ENCODE results near the gene AASDH. TPM values are rescaled to one million over a fixed set of nuclear protein-coding genes. Genes with fewer than 3 reads are reported as not detected.

AASDH gene
- total RNA-seq, 1 donor from 2014 or later, result 8.6 TPM

GRCh38 chr4:56330691-56331090 is 56.6 kb downstream of the AASDH start:
- no peaks in the 10 kb centered on the region for H3K27me3 Mint-ChIP-seq (ENCODE audit: unreplicated experiment)
- H3K9me3 Mint-ChIP-seq (ENCODE audit: unreplicated experiment), result no peaks in the 10 kb centered on the region
- H3K4me3 Mint-ChIP-seq (ENCODE audit: unreplicated experiment), result no peak overlapping the region
- H3K4me1 Mint-ChIP-seq (ENCODE audit: unreplicated experiment), result peaks cover 7% of the 10 kb centered on the region
- no peak for TF ChIP-seq CTCF (IDR thresholded peaks at IDR 0.05)
- H3K36me3 Mint-ChIP-seq (ENCODE audit: unreplicated experiment), result peaks cover 8% of the 10 kb centered on the region
- DNase-seq (ENCODE audit: extremely low spot score, unreplicated experiment), result no peak
- no peak overlapping the region for H3K27ac Mint-ChIP-seq (ENCODE audit: unreplicated experiment)

- peaks cover 12% of the 10 kb centered on the region for H3K36me3 Mint-ChIP-seq (ENCODE audit: unreplicated experiment)
- peaks cover 7% of the 10 kb centered on the region for H3K4me1 Mint-ChIP-seq (ENCODE audit: unreplicated experiment)
- H3K27me3 Mint-ChIP-seq (ENCODE audit: unreplicated experiment), result no peaks in the 10 kb centered on the region
- no peak for TF ChIP-seq CTCF (IDR thresholded peaks at IDR 0.05)
- DNase-seq (ENCODE audit: extremely low spot score, unreplicated experiment), result no peak
- no peak overlapping the region for H3K27ac Mint-ChIP-seq (ENCODE audit: unreplicated experiment)
- no peak overlapping the region for H3K4me3 Mint-ChIP-seq (ENCODE audit: unreplicated experiment)
- H3K9me3 Mint-ChIP-seq (ENCODE audit: unreplicated experiment), result no peaks in the 10 kb centered on the region
These were observed 60.9 kb downstream of the AASDH start for GRCh38 chr4:56326363-56326762.

GRCh38 chr4:56324011-56324610 is 63.2 kb downstream of the AASDH start:
- TF ChIP-seq CTCF (IDR thresholded peaks at IDR 0.05), result no peak

GRCh38 chr4:56323327-56323726 is 64.0 kb downstream of the AASDH start:
- H3K4me1 Mint-ChIP-seq (ENCODE audit: unreplicated experiment), result no peaks in the 10 kb centered on the region
- H3K27me3 Mint-ChIP-seq (ENCODE audit: unreplicated experiment), result no peaks in the 10 kb centered on the region
- H3K36me3 Mint-ChIP-seq (ENCODE audit: unreplicated experiment), result peaks cover 15% of the 10 kb centered on the region
- no peak for TF ChIP-seq CTCF (IDR thresholded peaks at IDR 0.05)
- no peaks in the 10 kb centered on the region for H3K9me3 Mint-ChIP-seq (ENCODE audit: unreplicated experiment)
- no peak overlapping the region for H3K4me3 Mint-ChIP-seq (ENCODE audit: unreplicated experiment)
- peak; percentile 38 for DNase-seq (ENCODE audit: extremely low spot score, unreplicated experiment)
- no peak overlapping the region for H3K27ac Mint-ChIP-seq (ENCODE audit: unreplicated experiment)

More at GRCh38 chr4:56324011-56324610, 63.2 kb downstream of the AASDH start:
- Mint-ChIP-seq H3K4me1 (ENCODE audit: unreplicated experiment) (no peaks in the 10 kb centered on the region), H3K36me3 (ENCODE audit: unreplicated experiment) (peaks cover 12% of the 10 kb centered on the region), H3K9me3 (ENCODE audit: unreplicated experiment) (no peaks in the 10 kb centered on the region), H3K4me3 (ENCODE audit: unreplicated experiment) (no peak overlapping the region), H3K27ac (ENCODE audit: unreplicated experiment) (no peak overlapping the region), H3K27me3 (ENCODE audit: unreplicated experiment) (no peaks in the 10 kb centered on the region)
- DNase-seq (ENCODE audit: extremely low spot score, unreplicated experiment), result peak; percentile 60

GRCh38 chr4:56321251-56321650 is 66.0 kb downstream of the AASDH start:
- H3K36me3 Mint-ChIP-seq (ENCODE audit: unreplicated experiment), result peaks cover 15% of the 10 kb centered on the region
- no peaks in the 10 kb centered on the region for H3K27me3 Mint-ChIP-seq (ENCODE audit: unreplicated experiment)
- H3K9me3 Mint-ChIP-seq (ENCODE audit: unreplicated experiment), result no peaks in the 10 kb centered on the region
- H3K27ac Mint-ChIP-seq (ENCODE audit: unreplicated experiment), result no peak overlapping the region
- TF ChIP-seq CTCF (IDR thresholded peaks at IDR 0.05), result no peak
- no peaks in the 10 kb centered on the region for H3K4me1 Mint-ChIP-seq (ENCODE audit: unreplicated experiment)
- no peak for DNase-seq (ENCODE audit: extremely low spot score, unreplicated experiment)
- no peak overlapping the region for H3K4me3 Mint-ChIP-seq (ENCODE audit: unreplicated experiment)
